Lung (tissue), 12 donors: ENCODE measurements around the gene CIART. TPM values are rescaled to one million over a fixed set of nuclear protein-coding genes. Genes with fewer than 3 reads are reported as not detected.

Source experiments
- ATAC-seq: fragments of 200-7000 bp; cut with Tn5 transposase; one replicate; pipeline ENCODE4 v1.9.1; 2020; ENCODE audit warnings: moderate number of reproducible peaks; ENCODE audit not compliant: insufficient read depth, low FRiP score
- DNase-seq, 3 donors: peaks; one replicate each; pipeline ENCODE4 v3.0.0-alpha.2; 2013 to 2017
- H3K27ac ChIP-seq, 2 donors: one replicate each; pipeline ENCODE4 v1.5.1; 2013; ENCODE audit warnings: mild to moderate bottlenecking in 2 of 2, moderate library complexity in 2 of 2, control low read depth in 1 of 2, inconsistent platforms in 1 of 2, low read depth in 1 of 2, low read length in 1 of 2
- H3K27me3 ChIP-seq, 3 donors: one replicate each; pipeline ENCODE4 v1.5.1; 2013; ENCODE audit warnings: low read length in 2 of 3; ENCODE audit not compliant: control insufficient read depth in 3 of 3, insufficient read depth in 3 of 3
- H3K36me3 ChIP-seq, 4 donors: one replicate each; pipeline ENCODE4 v1.5.1; 2013; ENCODE audit warnings: low read length in 4 of 4, mild to moderate bottlenecking in 1 of 4, moderate library complexity in 1 of 4; ENCODE audit not compliant: control insufficient read depth in 4 of 4, insufficient read depth in 4 of 4
- H3K4me1 ChIP-seq, 5 donors: one replicate each; pipeline ENCODE4 v1.5.1; 2013; ENCODE audit warnings: low read length in 5 of 5, mild to moderate bottlenecking in 2 of 5, moderate library complexity in 1 of 5; ENCODE audit not compliant: control insufficient read depth in 5 of 5, insufficient read depth in 5 of 5
- H3K4me3 ChIP-seq: one replicate; pipeline ENCODE4 v1.5.1; 2013; ENCODE audit warnings: mild to moderate bottlenecking, control low read depth, moderate library complexity
- H3K9ac ChIP-seq, 2 donors: one replicate each; pipeline ENCODE4 v1.5.1; 2013; ENCODE audit warnings: low read length in 2 of 2, control low read depth in 1 of 2; ENCODE audit not compliant: insufficient read depth in 1 of 2
- H3K9me3 ChIP-seq, 4 donors: one replicate each; pipeline ENCODE4 v1.5.1; 2013; ENCODE audit warnings: low read length in 3 of 4, mild to moderate bottlenecking in 1 of 4, moderate library complexity in 1 of 4; ENCODE audit not compliant: control insufficient read depth in 4 of 4, insufficient read depth in 3 of 4
- CTCF ChIP-seq: IDR thresholded peaks from 2 replicates; pipeline ENCODE4 v1.5.1; 2012; ENCODE audit warnings: mild to moderate bottlenecking; ENCODE audit errors: control extremely low read depth, extremely low read depth
- WGBS, 2 donors: extraction: QIAGEN DNeasy Blood & Tissue Kit; methylation state at CpG; one replicate each; pipeline ENCODE4 v1.1.7; 2013; 5-methylcytosine and 5-hydroxymethylcytosine counted together
- polyA plus RNA-seq, 2 donors: library from polyadenylated mRNA; stranded (reverse); fragments of 200-250 nt; gene quantifications; one replicate each; pipeline ENCODE4 v1.2.1, GENCODE V29; 2013
- total RNA-seq, 2 donors: library from RNA; depleted of rRNA in 1 of 2; stranded (reverse); fragments of >200 nt in 1 of 2; gene quantifications; one replicate each; pipeline ENCODE4 v1.2.1, GENCODE V29; 2014 to 2021
- donor health status: control.
- donor health status: control.
- donor health status: Bipolar disorder and iron deficiency.
- donor health status: healthy.
- donor health status: DM: yes; HTN: yes; CAD: no.

The CIART gene
- total and polyA plus RNA-seq, 4 donors: 1.3 to 8.0 (median 4.9) TPM

- H3K27me3 ChIP-seq: no peaks in the 10 kb centered on the region
- peak overlapping the region in 1 of 2 donors; percentile 69 for H3K9ac ChIP-seq
- 61 to 76% methylated on average over 1 of the region's 1 CpG for WGBS, 2 donors
- H3K4me3 ChIP-seq: no peak overlapping the region
- H3K36me3 ChIP-seq: peaks cover 0 to 3% (median under 1%) of the 10 kb centered on the region in 4 donors
- H3K27ac ChIP-seq: no peak overlapping the region
- no peak for TF ChIP-seq CTCF
- H3K4me1 ChIP-seq: peaks cover 0 to 25% (median 3%) of the 10 kb centered on the region in 5 donors
- DNase-seq (no peak), ATAC-seq (no peak)
- H3K9me3 ChIP-seq: no peaks in the 10 kb centered on the region
Measured at GRCh38 chr1:150273311-150273710, 9.0 kb upstream of the CIART start.

DNA sequence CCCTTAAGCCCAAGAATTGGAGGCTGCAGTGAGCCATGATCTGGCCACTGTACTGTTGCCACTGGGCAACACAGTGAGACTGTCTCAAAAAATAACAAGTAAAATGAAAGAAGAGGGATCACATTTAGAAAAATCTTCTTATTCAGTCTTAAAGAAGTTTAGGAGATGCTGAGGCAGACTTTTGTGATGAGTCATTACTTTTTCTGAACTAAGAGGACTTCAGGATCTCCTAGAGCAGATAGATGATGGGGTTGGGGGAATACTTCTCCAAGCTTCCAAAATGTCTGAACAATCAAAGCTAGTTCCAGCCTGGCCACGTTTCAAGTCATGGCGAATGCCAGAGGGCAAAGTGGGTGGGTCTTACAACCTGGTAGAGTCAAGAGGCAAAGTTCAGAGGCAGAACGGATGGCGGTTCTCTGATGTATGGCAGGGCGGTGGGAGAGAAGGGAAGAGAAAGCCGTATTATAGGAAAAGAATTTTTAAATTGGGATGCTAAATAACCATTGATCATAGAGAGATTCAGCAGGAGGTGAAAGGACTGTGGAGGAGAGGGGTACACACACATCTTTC, 2.1 kb upstream of the CIART start:
- DNase-seq: no peak
- TF ChIP-seq CTCF: no peak
- H3K4me3 ChIP-seq: no peak overlapping the region
- 78 to 88% methylated on average over 6 of the region's 6 CpGs for WGBS, 2 donors
- no peaks in the 10 kb centered on the region for H3K9me3 ChIP-seq
- no peak overlapping the region for H3K27ac ChIP-seq
- no peaks in the 10 kb centered on the region for H3K27me3 ChIP-seq
- no peak overlapping the region for H3K9ac ChIP-seq
- H3K36me3 ChIP-seq: peaks cover 0 to 3% (median 0%) of the 10 kb centered on the region in 4 donors
- ATAC-seq: no peak
- peaks cover 0 to 17% (median 4%) of the 10 kb centered on the region in 5 donors for H3K4me1 ChIP-seq

DNA sequence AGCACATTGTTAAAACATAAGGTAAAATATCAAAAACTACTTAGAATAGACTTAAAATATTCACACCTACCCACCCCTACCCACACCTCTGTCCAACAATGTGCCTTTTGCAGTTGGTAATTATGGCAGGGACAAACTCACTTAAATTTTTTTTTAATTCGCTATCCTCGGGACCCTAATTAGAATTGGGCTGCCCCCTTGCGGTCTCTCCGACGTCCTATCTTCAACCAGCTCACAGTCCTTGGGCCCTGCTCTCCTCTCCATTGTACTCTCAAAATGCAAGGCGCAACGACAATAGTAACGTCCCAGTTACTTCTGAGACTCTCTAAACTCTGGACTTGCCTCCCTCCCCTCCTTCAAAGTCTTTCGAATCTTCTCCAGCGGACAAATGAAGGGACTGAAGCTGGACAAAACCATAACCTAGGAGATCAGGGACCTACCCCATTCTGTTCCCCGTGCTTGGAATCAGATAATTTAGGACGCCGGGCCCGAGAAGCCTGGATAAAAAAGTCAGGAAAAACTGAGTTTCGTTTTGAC, 1.1 kb upstream of the CIART start:
- ATAC-seq: peak; percentile 48
- Histone ChIP-seq H3K27ac (peak overlapping the region; percentile 86 to 97), H3K36me3 (peaks cover 0 to 2% (median 0%) of the 10 kb centered on the region in 4 donors)

More for the DNA sequence above, 1.1 kb upstream of the CIART start:
- no peaks in the 10 kb centered on the region for H3K27me3 ChIP-seq
- peak; percentile 58 for TF ChIP-seq CTCF
- WGBS, 2 donors: 6% methylated on average over 15 of the region's 15 CpGs
- H3K4me3 ChIP-seq: no peak overlapping the region
- peaks cover 0 to 17% (median 4%) of the 10 kb centered on the region in 5 donors for H3K4me1 ChIP-seq
- H3K9ac ChIP-seq: peak overlapping the region; percentile 34 to 83
- H3K9me3 ChIP-seq: no peaks in the 10 kb centered on the region
- DNase-seq: peak; percentile 77 to 87 (median 83)
